Left cardiac atrium (tissue), 4 donors: ENCODE data around the gene GRAMD1B. TPM values are rescaled to one million over a fixed set of nuclear protein-coding genes. Genes with fewer than 3 reads are reported as not detected.
"Not testable (repeated sequence)": the region's sequence is repeated elsewhere in the genome, so short reads cannot be mapped to it uniquely, and the experiment has no call there.

Experiments
- ATAC-seq, 2 donors: fragments of 200-7000 bp; cut with Tn5 transposase; one replicate each; pipeline ENCODE4 v1.9.1; 2020; ENCODE audit warnings: mild to moderate bottlenecking in 2 of 2, moderate library complexity in 2 of 2
- DNase-seq: peaks from one replicate; pipeline ENCODE4 v3.0.0-alpha.2; 2020
- intact Hi-C, 2 donors: fragments of 100-400 bp; cut with DNase I; formaldehyde crosslinking; loops; one replicate each; pipeline versions ENCODE4 v1.14.1 to v1.15.1; 2022 to 2023
- total RNA-seq, 2 donors: library from RNA; stranded (reverse); fragmentation: NEBNext Ultra II Directional; extraction: Animal tissue kit (Norgen Biotek cat#: 25700); gene quantifications; one replicate each; pipeline ENCODE4 v1.2.1, GENCODE V29; 2021
- donor health status: DM: no; HTN: yes; CAD: no.
- donor health status: DM: no; HTN: yes; CAD: no; lungs with severe emphysema.
- donor health status: DM: yes; HTN: yes; CAD: no.
- donor health status: Dilated cardiomyopathy.

The GRAMD1B gene
- total RNA-seq, 2 donors from 2014 or later: 2.8 to 3.1 TPM

GRCh38 chr11:123519055-123519796 is 89.2 kb downstream of the GRAMD1B start:
- peak; percentile 30 to 71 for ATAC-seq
- intact Hi-C loops: no loop called here
- DNase-seq: no peak

GRCh38 chr11:123519797-123520193 is 89.7 kb downstream of the GRAMD1B start:
- no peak for DNase-seq
- ATAC-seq: peak in 1 of 2 donors; percentile 12
- intact Hi-C loops: no loop called here

- DNase-seq, ATAC-seq, intact Hi-C loops: not testable (repeated sequence)
These were observed 90.4 kb downstream of the GRAMD1B start for GRCh38 chr11:123520476-123520875.

- ATAC-seq: no peak
- intact Hi-C loops: no loop called here
- no peak for DNase-seq
These were observed 90.9 kb downstream of the GRAMD1B start for GRCh38 chr11:123521001-123521400.

GRCh38 chr11:123521930-123522329 is 91.9 kb downstream of the GRAMD1B start:
- intact Hi-C loops: no loop called here

GRCh38 chr11:123523539-123523938 is 93.5 kb downstream of the GRAMD1B start:
- intact Hi-C loops: no loop called here
- no peak for DNase-seq
- no peak for ATAC-seq

More at GRCh38 chr11:123521930-123522329, 91.9 kb downstream of the GRAMD1B start:
- DNase-seq (no peak), ATAC-seq (no peak)

GRCh38 chr11:123525097-123525496 is 95.0 kb downstream of the GRAMD1B start:
- intact Hi-C loops: no loop called here
- ATAC-seq (peak; percentile 13 to 36), DNase-seq (no peak)

- ATAC-seq: peak; percentile 24 to 42
- DNase-seq: no peak
- intact Hi-C loops: no loop called here
These were observed 95.4 kb downstream of the GRAMD1B start for GRCh38 chr11:123525511-123525918.

- ATAC-seq (no peak), DNase-seq (no peak)
- intact Hi-C loops: no loop called here
These were observed 96.1 kb downstream of the GRAMD1B start for GRCh38 chr11:123526027-123526805.

- DNase-seq (no peak), ATAC-seq (no peak)
- intact Hi-C loops: no loop called here
These were observed 96.8 kb downstream of the GRAMD1B start for GRCh38 chr11:123526918-123527317.

- ATAC-seq: no peak
- intact Hi-C loops: no loop called here
- no peak for DNase-seq
These were observed 97.5 kb downstream of the GRAMD1B start for GRCh38 chr11:123527526-123527925.

GRCh38 chr11:123527947-123528346 is 97.9 kb downstream of the GRAMD1B start:
- ATAC-seq (no peak), DNase-seq (no peak)
- intact Hi-C loops: no loop called here

GRCh38 chr11:123531325-123531724 is 101.3 kb downstream of the GRAMD1B start:
- DNase-seq (no peak), ATAC-seq (no peak)
- intact Hi-C loops: no loop called here

GRCh38 chr11:123532131-123532530 is 102.1 kb downstream of the GRAMD1B start:
- DNase-seq (no peak), ATAC-seq (peak in 1 of 2 donors; percentile 48)
- intact Hi-C loops: no loop called here

- no peak for ATAC-seq
- DNase-seq: no peak
- intact Hi-C loops: no loop called here
These were observed 105.3 kb downstream of the GRAMD1B start for GRCh38 chr11:123535401-123535800.

GRCh38 chr11:123536690-123537437 is 106.8 kb downstream of the GRAMD1B start:
- intact Hi-C loops: no loop called here
- no peak for DNase-seq
- ATAC-seq: peak; percentile 87 to 92

GRCh38 chr11:123537726-123538125 is 107.7 kb downstream of the GRAMD1B start:
- intact Hi-C loops: no loop called here
- ATAC-seq: no peak
- no peak for DNase-seq

- ATAC-seq (peak in 1 of 2 donors; percentile 37), DNase-seq (no peak)
- intact Hi-C loops: no loop called here
These were observed 113.7 kb downstream of the GRAMD1B start for GRCh38 chr11:123543797-123544196.

- ATAC-seq (peak in 1 of 2 donors; percentile 26), DNase-seq (no peak)
- intact Hi-C loops: no loop called here
These were observed 114.7 kb downstream of the GRAMD1B start for GRCh38 chr11:123544631-123545375.
